ENCODE results near the gene NXPH1.

Gene NXPH1

DNA sequence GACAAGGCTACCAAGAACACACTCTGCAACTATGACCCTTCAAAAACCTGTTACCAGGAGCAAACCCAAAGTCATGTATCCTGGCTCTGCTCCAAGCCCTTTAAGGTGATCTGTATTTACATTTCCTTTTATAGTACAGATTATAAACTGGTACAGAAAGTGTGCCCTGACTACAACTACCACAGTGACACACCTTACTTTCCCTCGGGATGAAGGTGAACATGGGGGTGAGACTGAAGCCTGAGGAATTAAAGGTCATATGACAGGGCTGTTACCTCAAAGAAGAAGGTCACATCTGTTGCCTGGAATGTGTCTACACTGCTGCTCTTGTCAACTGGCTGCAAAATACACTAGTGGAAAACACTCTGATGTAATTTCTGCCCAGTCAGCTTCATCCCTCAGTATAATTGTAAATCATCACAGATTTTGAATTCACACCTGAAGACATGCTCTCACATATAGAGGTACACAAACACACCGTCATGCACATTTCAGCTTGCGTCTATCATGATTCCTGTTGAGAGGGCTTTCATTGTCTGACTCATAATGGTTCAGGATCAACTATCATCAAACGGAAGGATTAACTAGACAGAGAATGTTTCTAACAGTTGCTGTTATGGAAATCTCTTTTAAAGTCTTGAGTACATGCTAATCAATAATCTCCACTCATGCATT lies 318.3 kb downstream of the NXPH1 start:
- H3K9me3 Mint-ChIP-seq = peaks cover 0 to 2% of the 10 kb centered on the region in 2 donors
- no peaks in the 10 kb centered on the region for H3K27me3 Mint-ChIP-seq
- DNase-seq = no peak
- H3K27ac Mint-ChIP-seq = no peak overlapping the region
- no peak overlapping the region for H3K4me3 Mint-ChIP-seq
- H3K4me1 Mint-ChIP-seq (ENCODE audit: low read depth in 2 of 2) = no peaks in the 10 kb centered on the region
- ATAC-seq (replicated peaks) = no peak
- no peaks in the 10 kb centered on the region for H3K36me3 Mint-ChIP-seq (ENCODE audit: insufficient read depth)

DNA sequence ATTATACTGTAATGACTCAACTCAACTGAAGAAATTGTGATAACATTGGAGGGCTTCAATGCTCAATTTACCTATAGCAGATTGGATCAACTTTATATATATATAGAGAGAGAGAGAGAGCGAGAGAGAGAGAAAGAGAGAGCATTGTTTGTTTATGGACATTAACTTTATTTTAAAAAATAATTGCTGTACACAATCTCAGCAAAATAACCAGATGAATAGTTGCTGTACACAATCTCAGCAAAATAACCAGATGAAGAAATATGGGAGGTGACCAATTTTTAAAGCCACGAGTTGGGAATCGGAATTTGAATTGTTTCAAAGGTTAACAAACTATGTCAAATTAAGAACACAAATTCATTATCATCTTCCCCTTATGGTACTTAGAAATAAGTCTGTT lies 319.9 kb downstream of the NXPH1 start:
- Mint-ChIP-seq H3K27ac (no peak overlapping the region), H3K4me3 (no peak overlapping the region), H3K4me1 (ENCODE audit: low read depth in 2 of 2) (no peaks in the 10 kb centered on the region), H3K9me3 (no peaks in the 10 kb centered on the region), H3K27me3 (no peaks in the 10 kb centered on the region), H3K36me3 (ENCODE audit: insufficient read depth) (no peaks in the 10 kb centered on the region)
- no peak for ATAC-seq (replicated peaks)
- no peak for DNase-seq

DNA sequence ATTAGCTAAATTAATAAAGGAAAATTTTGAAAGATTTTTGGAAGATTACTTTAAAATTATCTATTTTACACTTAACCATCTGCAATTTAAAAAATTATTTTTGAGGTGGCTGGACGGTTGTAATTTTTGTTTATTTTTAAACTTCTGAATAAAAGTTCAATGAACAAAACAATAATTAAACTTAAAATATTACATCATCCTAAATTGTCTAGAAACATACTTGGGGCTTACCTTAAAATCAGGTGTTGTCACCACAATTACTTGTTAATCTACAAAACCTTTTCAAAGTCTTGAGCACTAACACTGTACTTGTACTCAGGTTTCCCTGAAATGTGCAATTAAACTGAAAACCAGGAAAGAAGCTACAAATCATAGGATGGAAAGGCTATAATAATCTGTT lies 328.3 kb downstream of the NXPH1 start:
- Mint-ChIP-seq H3K4me1 (ENCODE audit: low read depth in 2 of 2) (no peaks in the 10 kb centered on the region), H3K27ac (no peak overlapping the region), H3K9me3 (no peaks in the 10 kb centered on the region), H3K27me3 (no peaks in the 10 kb centered on the region), H3K4me3 (no peak overlapping the region), H3K36me3 (ENCODE audit: insufficient read depth) (no peaks in the 10 kb centered on the region)
- ATAC-seq (replicated peaks) (no peak), DNase-seq (no peak)

DNA sequence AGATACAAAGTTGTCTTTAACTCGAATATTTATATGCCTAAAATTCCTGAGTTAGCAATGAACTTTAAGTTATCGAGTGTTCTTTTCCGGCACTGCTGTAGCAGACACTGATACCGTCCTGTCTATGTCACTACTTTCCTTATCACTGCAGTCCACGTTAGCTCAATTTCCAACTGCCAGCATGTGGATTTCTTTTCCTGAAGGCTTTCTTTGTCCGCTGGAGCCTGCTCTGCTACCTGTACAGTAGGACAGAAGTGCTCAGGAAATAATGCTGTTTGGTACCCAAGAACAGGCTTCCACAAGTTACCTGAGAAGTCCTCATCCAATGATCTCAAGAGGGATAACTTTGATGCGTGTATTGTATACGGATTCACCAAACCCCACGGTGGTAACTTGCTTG lies 329.4 kb downstream of the NXPH1 start:
- Mint-ChIP-seq H3K27me3 (no peaks in the 10 kb centered on the region), H3K4me3 (no peak overlapping the region), H3K9me3 (no peaks in the 10 kb centered on the region), H3K27ac (no peak overlapping the region), H3K4me1 (ENCODE audit: low read depth in 2 of 2) (no peaks in the 10 kb centered on the region), H3K36me3 (ENCODE audit: insufficient read depth) (no peaks in the 10 kb centered on the region)
- DNase-seq = no peak
- no peak for ATAC-seq (replicated peaks)

DNA sequence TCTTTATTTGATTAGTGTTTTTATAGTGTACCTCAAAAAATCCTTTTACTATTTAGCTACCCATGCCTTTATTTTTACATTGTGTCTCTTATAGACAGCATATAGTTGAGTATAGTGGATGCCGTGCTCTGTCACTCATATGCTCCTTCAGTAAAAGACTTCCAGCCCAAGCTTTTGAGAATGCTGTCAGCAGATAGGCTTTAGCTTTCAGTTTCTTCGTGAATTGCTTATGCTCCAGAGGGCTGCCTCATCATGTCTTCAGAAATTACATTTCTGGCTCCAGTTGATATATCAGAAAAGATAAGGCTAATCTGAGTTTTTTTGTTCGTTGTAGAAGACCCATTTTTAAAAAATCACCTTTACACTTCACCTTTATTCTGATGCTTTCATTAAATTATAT lies 332.0 kb downstream of the NXPH1 start:
- no peak for DNase-seq
- H3K27me3 Mint-ChIP-seq = no peaks in the 10 kb centered on the region
- no peak overlapping the region for H3K4me3 Mint-ChIP-seq

DNA sequence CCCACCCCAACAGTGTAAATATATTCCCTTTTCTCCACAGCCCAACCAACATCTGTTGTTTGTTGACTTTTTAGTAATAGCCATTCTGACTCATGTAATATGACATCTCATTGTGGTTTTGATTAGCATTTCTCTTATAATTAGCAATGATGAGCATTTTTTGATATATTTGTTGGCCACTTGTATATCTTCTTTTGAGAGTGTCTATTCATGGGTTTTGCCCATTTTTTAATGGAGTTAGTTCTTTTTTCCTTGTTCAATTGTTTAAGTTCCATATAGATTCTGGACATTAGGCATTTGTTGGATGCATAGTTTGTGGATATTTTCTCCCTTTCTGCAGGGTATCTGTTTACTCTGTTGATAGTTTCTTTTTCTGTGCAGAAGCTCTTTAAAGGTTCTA lies 340.1 kb downstream of the NXPH1 start:
- no peaks in the 10 kb centered on the region for H3K36me3 Mint-ChIP-seq (ENCODE audit: insufficient read depth)
- ATAC-seq (replicated peaks) (no peak), DNase-seq (no peak)
- H3K4me3 Mint-ChIP-seq = no peak overlapping the region
- peaks cover 3 to 15% of the 10 kb centered on the region in 2 donors for H3K9me3 Mint-ChIP-seq
- H3K27ac Mint-ChIP-seq = no peak overlapping the region
- no peaks in the 10 kb centered on the region for H3K4me1 Mint-ChIP-seq (ENCODE audit: low read depth in 2 of 2)
- no peaks in the 10 kb centered on the region for H3K27me3 Mint-ChIP-seq

More for the DNA sequence above, 332.0 kb downstream of the NXPH1 start:
- H3K36me3 Mint-ChIP-seq (ENCODE audit: insufficient read depth) = no peaks in the 10 kb centered on the region
- H3K27ac Mint-ChIP-seq = no peak overlapping the region
- H3K9me3 Mint-ChIP-seq = peaks cover 1 to 3% of the 10 kb centered on the region in 2 donors
- no peaks in the 10 kb centered on the region for H3K4me1 Mint-ChIP-seq (ENCODE audit: low read depth in 2 of 2)
- ATAC-seq (replicated peaks) = no peak

DNA sequence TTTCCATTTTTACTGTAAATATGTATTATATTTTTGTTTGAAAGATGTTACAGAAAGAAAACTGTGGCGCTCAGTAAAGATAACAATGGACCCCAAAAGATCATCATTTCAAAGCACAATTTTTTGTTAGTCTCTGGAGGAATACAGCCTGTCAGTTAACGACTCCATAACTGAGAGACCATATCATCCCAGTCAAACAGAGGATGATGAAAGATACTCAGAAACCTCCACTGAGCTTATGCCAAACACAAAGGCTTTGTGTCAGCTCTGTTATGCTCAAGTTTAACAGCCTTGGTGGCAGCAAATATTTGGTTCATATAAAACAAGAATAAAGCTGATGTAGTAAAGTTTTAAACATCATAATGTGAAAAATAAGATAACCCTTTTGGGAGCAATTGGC lies 345.1 kb downstream of the NXPH1 start:
- DNase-seq (no peak), ATAC-seq (replicated peaks) (no peak)
- H3K27ac Mint-ChIP-seq = no peak overlapping the region
- H3K36me3 Mint-ChIP-seq (ENCODE audit: insufficient read depth) = no peaks in the 10 kb centered on the region
- H3K9me3 Mint-ChIP-seq = peaks cover 12 to 23% of the 10 kb centered on the region in 2 donors
- no peak overlapping the region for H3K4me3 Mint-ChIP-seq
- no peaks in the 10 kb centered on the region for H3K27me3 Mint-ChIP-seq
- H3K4me1 Mint-ChIP-seq (ENCODE audit: low read depth in 2 of 2) = no peaks in the 10 kb centered on the region

DNA sequence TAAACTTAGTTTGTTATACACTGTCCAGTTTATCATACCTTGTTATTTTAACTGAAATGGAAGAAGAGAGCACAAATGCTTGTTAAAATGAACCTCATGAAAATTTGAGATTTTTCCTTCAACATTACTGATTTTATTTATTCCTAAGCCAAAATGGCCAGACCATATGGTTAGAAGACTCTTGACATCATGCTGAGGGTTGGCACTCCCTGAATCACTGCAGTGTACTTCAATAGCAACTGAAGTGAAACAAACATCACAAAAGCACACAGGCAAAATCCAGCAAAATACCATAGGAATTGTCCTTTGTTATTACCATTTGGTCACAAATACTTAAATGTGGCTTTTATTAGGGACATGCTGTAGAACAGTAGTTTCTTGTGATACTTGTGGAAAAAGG lies 347.8 kb downstream of the NXPH1 start:
- peaks cover 14 to 20% of the 10 kb centered on the region in 2 donors for H3K9me3 Mint-ChIP-seq
- no peak overlapping the region for H3K27ac Mint-ChIP-seq
- H3K27me3 Mint-ChIP-seq = no peaks in the 10 kb centered on the region
- H3K36me3 Mint-ChIP-seq (ENCODE audit: insufficient read depth) = no peaks in the 10 kb centered on the region
- H3K4me3 Mint-ChIP-seq = no peak overlapping the region
- no peaks in the 10 kb centered on the region for H3K4me1 Mint-ChIP-seq (ENCODE audit: low read depth in 2 of 2)
- ATAC-seq (replicated peaks) (no peak), DNase-seq (no peak)

DNA sequence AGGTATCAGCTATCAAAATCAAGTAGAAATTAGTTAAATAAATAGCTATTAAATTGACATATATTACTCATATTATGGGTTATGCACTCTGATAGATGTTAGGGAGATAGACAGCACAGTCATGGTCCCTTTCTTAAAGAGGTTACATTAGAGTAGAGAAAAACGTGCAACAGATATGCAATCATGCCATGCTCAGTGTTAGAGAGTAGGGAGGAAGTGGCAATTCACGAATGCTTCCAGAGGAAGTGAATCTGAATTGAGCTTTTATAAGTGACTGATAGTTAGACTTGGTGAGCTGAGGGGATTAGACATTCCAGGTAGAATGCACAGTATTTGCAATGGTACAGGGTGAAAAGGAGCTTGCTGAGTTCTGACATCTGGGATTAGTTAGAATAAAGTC lies 349.8 kb downstream of the NXPH1 start:
- Mint-ChIP-seq H3K4me1 (ENCODE audit: low read depth in 2 of 2) (no peaks in the 10 kb centered on the region), H3K27me3 (no peaks in the 10 kb centered on the region), H3K9me3 (peaks cover 14 to 26% of the 10 kb centered on the region in 2 donors), H3K27ac (no peak overlapping the region), H3K4me3 (no peak overlapping the region), H3K36me3 (ENCODE audit: insufficient read depth) (no peaks in the 10 kb centered on the region)
- ATAC-seq (replicated peaks) = no peak
- DNase-seq = no peak

DNA sequence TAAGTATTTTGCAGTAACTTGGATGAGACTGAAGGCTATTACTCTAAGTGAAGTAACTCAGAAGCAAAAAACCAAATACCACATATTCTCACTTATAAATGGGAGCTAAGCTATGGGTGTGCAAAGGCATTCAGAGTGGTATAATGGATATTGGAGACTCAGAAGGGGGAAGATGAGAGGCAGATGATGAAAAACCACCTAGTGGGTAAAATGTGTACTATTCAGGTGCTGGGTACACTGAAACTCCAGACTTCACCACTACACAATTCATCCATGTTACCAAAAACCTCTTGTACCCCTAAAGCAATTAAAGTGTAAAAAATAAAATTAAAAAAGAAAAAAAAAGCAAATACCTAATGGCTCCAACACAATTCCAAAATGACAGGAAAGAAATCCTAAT lies 351.7 kb downstream of the NXPH1 start:
- DNase-seq (no peak), ATAC-seq (replicated peaks) (no peak)
- Mint-ChIP-seq H3K4me3 (no peak overlapping the region), H3K27me3 (no peaks in the 10 kb centered on the region), H3K27ac (no peak overlapping the region), H3K9me3 (peaks cover 11 to 19% of the 10 kb centered on the region in 2 donors), H3K36me3 (ENCODE audit: insufficient read depth) (no peaks in the 10 kb centered on the region), H3K4me1 (ENCODE audit: low read depth in 2 of 2) (no peaks in the 10 kb centered on the region)

DNA sequence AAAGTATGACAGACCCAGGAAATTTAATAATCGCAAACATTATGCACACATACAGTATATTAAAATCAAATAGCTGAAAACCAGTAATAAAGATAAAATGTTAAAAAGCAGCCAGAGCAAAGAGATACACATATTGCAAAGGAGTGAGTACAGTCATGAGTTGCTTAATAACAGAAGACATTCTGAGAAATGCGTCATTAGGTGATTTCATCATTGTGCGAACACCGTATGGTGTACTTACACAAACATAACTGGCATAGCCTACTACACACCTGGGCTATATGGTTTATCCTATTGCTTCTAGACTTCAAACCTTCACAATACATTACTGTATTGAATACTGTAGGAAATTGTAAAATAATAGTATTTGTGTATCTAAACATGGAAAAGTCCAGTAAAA lies 367.6 kb downstream of the NXPH1 start:
- H3K4me1 Mint-ChIP-seq (ENCODE audit: low read depth in 2 of 2) = no peaks in the 10 kb centered on the region
- H3K36me3 Mint-ChIP-seq (ENCODE audit: insufficient read depth) = no peaks in the 10 kb centered on the region
- no peaks in the 10 kb centered on the region for H3K27me3 Mint-ChIP-seq
- H3K9me3 Mint-ChIP-seq = peaks cover 0 to 15% of the 10 kb centered on the region in 2 donors
- H3K4me3 Mint-ChIP-seq = no peak overlapping the region
- ATAC-seq (replicated peaks) (no peak), DNase-seq (no peak)
- no peak overlapping the region for H3K27ac Mint-ChIP-seq
